Body of pancreas (tissue), 4 donors: ENCODE data around the gene MAD1L1. TPM values are rescaled to one million over a fixed set of nuclear protein-coding genes. Genes with fewer than 3 reads are reported as not detected.

ENCODE experiments used
- ATAC-seq: fragments of 150-250 bp; one replicate; pipeline ENCODE4 v1.9.1; 2016
- DNase-seq, 4 donors: peaks; one replicate each; pipeline ENCODE4 v3.0.0-alpha.2; 2019
- H3K27ac ChIP-seq, 4 donors: fragments of 200-600 bp; sonication (generic); 1 replicate in 3 of 4; 2 replicates in 1 of 4; pipeline versions ENCODE4 v1.5.1 to v1.6.1; 2016 to 2019; ENCODE audit warnings: mild to moderate bottlenecking in 1 of 4, mixed read lengths in 1 of 4, moderate library complexity in 1 of 4
- H3K27me3 ChIP-seq, 2 donors: fragments of 200-600 bp; sonication (generic); one replicate each; pipeline ENCODE4 v1.6.0; 2016; ENCODE audit warnings: mild to moderate bottlenecking in 1 of 2
- H3K36me3 ChIP-seq, 2 donors: fragments of 200-600 bp; sonication (generic); replicated peaks in 1 of 2; 2 replicates each; pipeline ENCODE4 v1.5.1; 2016; ENCODE audit warnings: low read depth in 2 of 2; ENCODE audit not compliant: insufficient read depth in 1 of 2
- H3K4me1 ChIP-seq: fragments of 200-600 bp; sonication (generic); one replicate; pipeline ENCODE4 v1.6.0; 2016
- H3K4me3 ChIP-seq, 2 donors: fragments of 200-600 bp; sonication (generic); 1 replicate in 1 of 2; 2 replicates in 1 of 2; pipeline ENCODE4 v1.5.1; 2016 to 2019
- H3K9me3 ChIP-seq, 3 donors: fragments of 200-600 bp; sonication (generic); 1 replicate in 2 of 3; 2 replicates in 1 of 3; pipeline ENCODE4 v1.5.1; 2016
- POLR2A ChIP-seq, 3 donors: fragments of 450-650 bp; IDR thresholded peaks; one replicate each; pipeline ENCODE4 v1.6.1; 2016; ENCODE audit warnings: antibody characterized with exemption in 3 of 3, mild to moderate bottlenecking in 2 of 3
- WGBS, 2 donors: methylation state at CpG; one replicate each; pipeline ENCODE4 v1.1.5; 2017; 5-methylcytosine and 5-hydroxymethylcytosine counted together
- intact Hi-C: fragments of 100-400 bp; cut with DNase I; formaldehyde crosslinking; loops from one replicate; pipeline ENCODE4 v1.15.1; 2023
- total RNA-seq, 2 donors: library from RNA; depleted of rRNA; stranded (reverse); fragments of >200 nt; gene quantifications; one replicate each; pipeline ENCODE4 v1.1.0, GENCODE V29; 2016
- TF ChIP-seq, protein P1 (sequence below), 7 experiments: fragments of 450-650 bp in 4 of 7; fragments of 200-600 bp in 3 of 7; sonication (generic) in 3 of 7; IDR thresholded peaks; one replicate each; pipeline ENCODE4 v1.5.1; 2016 to 2019; ENCODE audit warnings: antibody characterized with exemption in 7 of 7

Gene MAD1L1
- total RNA-seq, 2 donors from 2014 or later = 14.0 to 66.9 TPM

DNA sequence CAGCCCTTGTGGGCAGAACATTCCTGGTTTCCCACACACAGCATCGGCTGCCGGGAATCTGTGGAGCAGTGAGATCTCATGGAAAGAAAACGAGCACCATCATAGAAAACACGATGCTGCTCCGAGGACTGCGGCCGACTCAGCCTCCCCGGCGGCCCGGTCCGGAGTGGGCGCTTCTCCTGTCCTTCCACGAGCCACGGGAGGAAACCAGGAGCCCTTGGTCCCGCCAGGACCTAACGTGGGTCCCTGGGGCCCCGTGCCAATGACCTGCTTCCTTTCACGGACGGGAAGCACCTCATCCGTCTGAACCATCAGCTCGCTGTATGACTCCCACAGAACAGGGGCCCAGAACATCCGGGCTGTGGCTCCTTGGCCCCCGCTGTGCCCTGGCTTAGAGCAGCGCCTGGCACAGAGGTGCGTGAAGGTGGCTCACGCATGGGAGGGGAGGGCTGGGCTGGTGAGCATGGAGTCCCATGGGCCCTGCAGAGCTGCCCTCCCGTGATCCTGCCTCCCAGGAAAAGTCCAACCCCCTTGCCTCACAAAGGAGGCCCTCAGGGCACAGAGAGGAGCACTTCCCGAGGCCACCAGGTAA, 280.5 kb downstream of the MAD1L1 start:
- no peaks in the 10 kb centered on the region for H3K9me3 ChIP-seq
- H3K27me3 ChIP-seq = no peaks in the 10 kb centered on the region
- no peaks in the 10 kb centered on the region for H3K4me1 ChIP-seq
- no peak overlapping the region for H3K27ac ChIP-seq
- DNase-seq = no peak
- H3K4me3 ChIP-seq = no peak overlapping the region
- H3K36me3 ChIP-seq = no peaks in the 10 kb centered on the region
- 89 to 95% methylated on average over 27 to 28 of the region's 28 CpGs for WGBS, 2 donors
- ATAC-seq = no peak
- intact Hi-C loops = no loop called here
- no peak for TF ChIP-seq POLR2A (IDR thresholded peaks at IDR 0.05)

DNA sequence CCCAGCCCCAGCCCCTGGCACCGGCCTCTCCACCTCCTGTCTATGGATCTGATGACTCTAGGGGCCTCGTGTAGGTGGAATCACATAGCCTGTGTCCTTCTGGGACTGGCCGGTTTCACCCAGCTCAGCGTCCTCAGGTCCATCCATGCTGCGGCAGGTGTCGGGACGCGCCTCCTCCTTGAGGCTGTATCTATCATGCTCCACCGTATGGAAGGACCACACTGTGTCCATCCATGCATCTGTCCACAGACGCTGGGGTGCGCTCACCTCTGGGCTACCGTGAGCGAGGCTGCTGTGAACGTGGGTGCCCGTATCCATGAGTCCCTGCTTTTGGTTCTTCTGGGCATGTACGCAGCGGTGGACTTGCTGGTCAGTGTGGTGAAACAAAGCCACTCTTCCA, 281.1 kb downstream of the MAD1L1 start:
- DNase-seq = no peak
- no peaks in the 10 kb centered on the region for H3K4me1 ChIP-seq
- no peak overlapping the region for H3K27ac ChIP-seq
- no peaks in the 10 kb centered on the region for H3K27me3 ChIP-seq
- WGBS, 2 donors = 88 to 98% methylated on average over 10 to 16 of the region's 17 CpGs
- intact Hi-C loops = no loop called here
- H3K4me3 ChIP-seq = no peak overlapping the region
- ATAC-seq = no peak
- TF ChIP-seq, protein P1, sequence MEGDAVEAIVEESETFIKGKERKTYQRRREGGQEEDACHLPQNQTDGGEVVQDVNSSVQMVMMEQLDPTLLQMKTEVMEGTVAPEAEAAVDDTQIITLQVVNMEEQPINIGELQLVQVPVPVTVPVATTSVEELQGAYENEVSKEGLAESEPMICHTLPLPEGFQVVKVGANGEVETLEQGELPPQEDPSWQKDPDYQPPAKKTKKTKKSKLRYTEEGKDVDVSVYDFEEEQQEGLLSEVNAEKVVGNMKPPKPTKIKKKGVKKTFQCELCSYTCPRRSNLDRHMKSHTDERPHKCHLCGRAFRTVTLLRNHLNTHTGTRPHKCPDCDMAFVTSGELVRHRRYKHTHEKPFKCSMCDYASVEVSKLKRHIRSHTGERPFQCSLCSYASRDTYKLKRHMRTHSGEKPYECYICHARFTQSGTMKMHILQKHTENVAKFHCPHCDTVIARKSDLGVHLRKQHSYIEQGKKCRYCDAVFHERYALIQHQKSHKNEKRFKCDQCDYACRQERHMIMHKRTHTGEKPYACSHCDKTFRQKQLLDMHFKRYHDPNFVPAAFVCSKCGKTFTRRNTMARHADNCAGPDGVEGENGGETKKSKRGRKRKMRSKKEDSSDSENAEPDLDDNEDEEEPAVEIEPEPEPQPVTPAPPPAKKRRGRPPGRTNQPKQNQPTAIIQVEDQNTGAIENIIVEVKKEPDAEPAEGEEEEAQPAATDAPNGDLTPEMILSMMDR (IDR thresholded peaks at IDR 0.05) = no peak
- no peak for TF ChIP-seq POLR2A (IDR thresholded peaks at IDR 0.05)
- no peaks in the 10 kb centered on the region for H3K36me3 ChIP-seq
- no peaks in the 10 kb centered on the region for H3K9me3 ChIP-seq

DNA sequence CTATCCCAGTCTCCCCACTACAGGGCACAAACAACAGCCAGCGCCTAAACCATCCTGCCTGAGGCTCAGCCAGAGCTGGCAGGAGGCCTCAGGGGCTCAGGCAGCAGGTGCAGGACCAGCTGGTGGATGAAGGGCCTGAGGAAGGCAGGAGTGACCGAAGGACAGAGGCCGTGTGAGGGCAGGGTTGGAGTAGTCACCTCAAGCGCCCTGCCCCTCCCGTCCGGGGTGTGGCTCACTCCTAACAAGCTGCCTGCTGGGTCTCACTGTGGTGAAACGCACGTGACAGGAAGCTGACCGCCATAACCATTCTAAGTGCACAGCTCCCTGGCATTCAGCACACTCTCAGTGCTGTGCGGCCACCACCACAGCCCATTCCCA, 281.6 kb downstream of the MAD1L1 start:
- intact Hi-C loops = no loop called here
- no peaks in the 10 kb centered on the region for H3K4me1 ChIP-seq
- no peaks in the 10 kb centered on the region for H3K36me3 ChIP-seq
- H3K9me3 ChIP-seq = no peaks in the 10 kb centered on the region
- TF ChIP-seq, protein P1 (IDR thresholded peaks at IDR 0.05) = no peak
- no peak for TF ChIP-seq POLR2A (IDR thresholded peaks at IDR 0.05)
- H3K27me3 ChIP-seq = no peaks in the 10 kb centered on the region
- H3K27ac ChIP-seq = no peak overlapping the region
- no peak for ATAC-seq
- DNase-seq = peak in 2 of 4 donors; percentile 5 to 18
- H3K4me3 ChIP-seq = no peak overlapping the region
- 80 to 87% methylated on average over 6 to 9 of the region's 10 CpGs for WGBS, 2 donors

DNA sequence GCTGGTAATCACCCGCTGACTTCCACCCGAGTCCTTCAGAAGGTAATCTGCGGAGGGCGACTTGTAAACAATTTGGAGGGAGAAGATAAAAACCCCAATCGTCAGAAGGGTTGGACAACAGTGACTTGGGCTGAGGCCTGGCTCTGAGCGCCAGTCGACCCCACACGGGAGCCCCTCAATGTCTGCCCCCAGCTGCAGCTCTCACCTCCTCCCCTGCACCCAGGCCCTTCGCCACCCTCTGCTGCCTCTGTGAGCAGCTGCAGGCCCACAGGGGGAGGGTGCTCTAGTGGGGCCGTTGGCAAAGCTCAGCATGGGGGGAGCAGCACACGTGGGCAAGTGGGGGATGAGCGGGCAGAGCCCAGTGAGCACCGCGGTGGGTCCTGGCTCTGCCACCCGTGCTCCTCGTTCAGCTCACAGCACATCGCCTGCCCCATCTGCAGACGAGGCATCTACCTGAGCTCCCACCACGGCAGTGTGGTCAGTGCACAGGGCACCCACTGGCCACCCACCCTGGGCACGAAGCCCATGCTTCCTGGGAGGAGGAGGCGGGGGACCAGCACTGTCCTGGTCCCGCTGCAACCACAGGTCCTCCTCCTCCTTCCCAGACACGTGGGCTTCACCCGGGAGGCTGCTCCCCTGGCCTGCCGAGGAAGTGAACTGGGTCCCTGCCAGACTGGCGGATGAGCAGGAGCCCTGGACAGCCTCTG, 282.1 kb downstream of the MAD1L1 start:
- H3K4me1 ChIP-seq = no peaks in the 10 kb centered on the region
- H3K27me3 ChIP-seq = no peaks in the 10 kb centered on the region
- WGBS, 2 donors = 82 to 87% methylated on average over 17 to 25 of the region's 26 CpGs
- TF ChIP-seq, protein P1 (IDR thresholded peaks at IDR 0.05) = no peak
- TF ChIP-seq POLR2A (IDR thresholded peaks at IDR 0.05) = no peak
- no peak for ATAC-seq
- H3K4me3 ChIP-seq = no peak overlapping the region
- intact Hi-C loops = no loop called here
- H3K9me3 ChIP-seq = no peaks in the 10 kb centered on the region
- no peak overlapping the region for H3K27ac ChIP-seq
- no peaks in the 10 kb centered on the region for H3K36me3 ChIP-seq
- peak in 1 of 4 donors; percentile 2 for DNase-seq

DNA sequence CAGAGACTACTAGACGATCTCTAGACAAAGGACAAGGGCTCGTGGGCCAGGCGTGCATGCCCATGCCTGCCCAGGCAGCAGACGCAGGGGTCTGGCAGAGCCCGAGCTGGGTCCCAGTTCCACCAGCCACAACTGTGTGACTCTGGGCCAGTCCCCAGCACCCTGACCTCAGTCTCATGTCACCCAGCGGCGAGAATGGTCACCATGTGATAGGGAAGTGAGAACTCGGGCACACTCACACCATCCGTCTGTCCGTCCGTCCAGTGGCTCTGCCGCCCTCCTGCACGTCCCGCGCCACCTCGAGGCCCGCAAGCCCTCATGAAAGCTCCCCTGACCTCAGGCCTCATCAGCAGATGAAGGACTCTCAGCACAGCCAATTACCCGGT, 282.7 kb downstream of the MAD1L1 start:
- no peaks in the 10 kb centered on the region for H3K27me3 ChIP-seq
- no peaks in the 10 kb centered on the region for H3K4me1 ChIP-seq
- intact Hi-C loops = no loop called here
- TF ChIP-seq, protein P1 (IDR thresholded peaks at IDR 0.05) = no peak
- no peak overlapping the region for H3K27ac ChIP-seq
- H3K36me3 ChIP-seq = no peaks in the 10 kb centered on the region
- DNase-seq = no peak
- no peaks in the 10 kb centered on the region for H3K9me3 ChIP-seq
- H3K4me3 ChIP-seq = no peak overlapping the region
- no peak for ATAC-seq
- WGBS, 2 donors = 79 to 96% methylated on average over 12 to 18 of the region's 18 CpGs
